Measurements from ENCODE around the gene ZG16.
"Not testable (repeated sequence)": the region's sequence is repeated elsewhere in the genome, so short reads cannot be mapped to it uniquely, and the experiment has no call there.

ZG16 gene

GRCh38 chr16:29742683-29743275 is 35.3 kb upstream of the ZG16 start:
- Histone ChIP-seq H3K4me1 (ENCODE audit: control insufficient read depth, low read depth, low read length) (no peaks in the 10 kb centered on the region), H3K9ac (ENCODE audit: low read length) (no peak overlapping the region), H3K27me3 (ENCODE audit: control insufficient read depth, insufficient read depth, low read length) (no peaks in the 10 kb centered on the region), H3K4me3 (ENCODE audit: low read length) (no peak overlapping the region), H3K27ac (ENCODE audit: low read length) (no peak overlapping the region), H3K9me3 (ENCODE audit: control insufficient read depth, low read depth, low read length) (no peaks in the 10 kb centered on the region), H3K36me3 (ENCODE audit: control insufficient read depth, low read depth, low read length) (peaks cover 3% of the 10 kb centered on the region)

DNA sequence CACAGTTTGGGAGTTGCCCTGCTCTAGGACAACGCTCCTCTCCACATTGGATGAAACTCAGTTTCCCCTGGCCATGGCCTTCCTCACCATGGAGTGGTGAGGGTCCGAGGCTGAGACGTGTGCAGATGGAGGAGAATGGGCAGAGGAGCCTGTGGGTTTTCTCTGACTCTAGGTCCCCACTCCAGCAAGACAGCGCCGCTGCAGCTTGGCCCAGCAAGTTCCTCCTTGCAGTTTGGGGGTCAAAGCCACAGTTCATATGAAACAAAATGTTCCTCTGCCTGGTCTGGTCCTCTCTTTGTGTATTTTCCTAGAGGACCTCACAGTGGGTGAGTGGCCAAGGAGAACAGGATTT is 34.6 kb upstream of the ZG16 start:
- no peaks in the 10 kb centered on the region for H3K4me1 ChIP-seq (ENCODE audit: control insufficient read depth, low read depth, low read length)
- H3K4me3 ChIP-seq (ENCODE audit: low read length): no peak overlapping the region
- H3K9ac ChIP-seq (ENCODE audit: low read length): no peak overlapping the region
- peaks cover 3% of the 10 kb centered on the region for H3K36me3 ChIP-seq (ENCODE audit: control insufficient read depth, low read depth, low read length)
- no peaks in the 10 kb centered on the region for H3K9me3 ChIP-seq (ENCODE audit: control insufficient read depth, low read depth, low read length)
- H3K27ac ChIP-seq (ENCODE audit: low read length): no peak overlapping the region
- H3K27me3 ChIP-seq (ENCODE audit: control insufficient read depth, insufficient read depth, low read length): no peaks in the 10 kb centered on the region

- H3K4me3 ChIP-seq (ENCODE audit: low read length): no peak overlapping the region
- H3K27ac ChIP-seq (ENCODE audit: low read length): no peak overlapping the region
- no peaks in the 10 kb centered on the region for H3K9me3 ChIP-seq (ENCODE audit: control insufficient read depth, low read depth, low read length)
- H3K36me3 ChIP-seq (ENCODE audit: control insufficient read depth, low read depth, low read length): peaks cover 3% of the 10 kb centered on the region
- no peaks in the 10 kb centered on the region for H3K4me1 ChIP-seq (ENCODE audit: control insufficient read depth, low read depth, low read length)
- no peak overlapping the region for H3K9ac ChIP-seq (ENCODE audit: low read length)
- H3K27me3 ChIP-seq (ENCODE audit: control insufficient read depth, insufficient read depth, low read length): no peaks in the 10 kb centered on the region
These were observed 34.1 kb upstream of the ZG16 start for GRCh38 chr16:29743827-29744531.

GRCh38 chr16:29744541-29745101 is 33.4 kb upstream of the ZG16 start:
- H3K9me3 ChIP-seq (ENCODE audit: control insufficient read depth, low read depth, low read length): no peaks in the 10 kb centered on the region
- H3K4me3 ChIP-seq (ENCODE audit: low read length): no peak overlapping the region
- no peaks in the 10 kb centered on the region for H3K27me3 ChIP-seq (ENCODE audit: control insufficient read depth, insufficient read depth, low read length)
- no peak overlapping the region for H3K9ac ChIP-seq (ENCODE audit: low read length)
- peaks cover 3% of the 10 kb centered on the region for H3K36me3 ChIP-seq (ENCODE audit: control insufficient read depth, low read depth, low read length)
- no peaks in the 10 kb centered on the region for H3K4me1 ChIP-seq (ENCODE audit: control insufficient read depth, low read depth, low read length)
- no peak overlapping the region for H3K27ac ChIP-seq (ENCODE audit: low read length)

DNA sequence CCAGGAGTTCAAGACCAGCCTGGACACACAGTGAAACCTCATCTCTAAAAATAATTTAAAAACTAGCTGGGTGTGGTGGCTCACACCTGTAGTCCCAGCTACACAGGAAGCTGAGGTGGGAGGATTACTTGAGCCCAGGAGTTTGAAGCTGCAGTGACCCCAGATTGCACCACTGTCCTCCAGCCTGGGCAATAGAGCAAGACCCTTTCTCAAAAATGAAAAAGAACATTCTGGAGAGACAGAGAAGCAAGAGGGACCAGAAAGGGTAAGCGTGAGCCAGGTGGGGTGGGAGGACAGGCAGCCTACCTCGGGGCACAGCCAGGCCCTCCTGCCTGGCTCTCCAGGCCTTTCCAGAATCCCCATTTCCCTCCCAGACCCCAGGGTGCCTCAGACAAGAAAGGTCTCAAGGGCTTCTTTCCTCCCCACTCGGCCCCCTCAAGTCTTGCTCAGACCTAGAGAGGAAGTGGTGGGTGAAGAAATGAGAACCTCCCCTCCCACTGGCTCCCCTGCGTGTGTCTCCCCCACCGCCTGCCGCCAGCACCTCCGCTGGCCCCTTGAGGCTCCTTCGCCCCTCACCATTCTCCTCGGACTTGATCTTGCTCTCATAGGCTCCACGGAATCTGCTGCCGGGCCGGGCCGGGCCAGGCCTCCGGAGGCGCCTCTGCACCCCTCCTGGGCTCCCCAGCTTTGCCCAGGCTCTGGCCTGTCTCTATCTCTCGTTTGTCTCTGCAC is 32.8 kb upstream of the ZG16 start:
- no peaks in the 10 kb centered on the region for H3K36me3 ChIP-seq (ENCODE audit: control insufficient read depth, low read depth, low read length)
- no peak overlapping the region for H3K4me3 ChIP-seq (ENCODE audit: low read length)
- H3K9ac ChIP-seq (ENCODE audit: low read length): no peak overlapping the region
- no peaks in the 10 kb centered on the region for H3K4me1 ChIP-seq (ENCODE audit: control insufficient read depth, low read depth, low read length)
- no peaks in the 10 kb centered on the region for H3K9me3 ChIP-seq (ENCODE audit: control insufficient read depth, low read depth, low read length)
- H3K27ac ChIP-seq (ENCODE audit: low read length): no peak overlapping the region
- H3K27me3 ChIP-seq (ENCODE audit: control insufficient read depth, insufficient read depth, low read length): no peaks in the 10 kb centered on the region

- Histone ChIP-seq H3K27me3 (ENCODE audit: control insufficient read depth, insufficient read depth, low read length) (no peaks in the 10 kb centered on the region), H3K9ac (ENCODE audit: low read length) (no peak within 1 kb of the TSS), H3K36me3 (ENCODE audit: control insufficient read depth, low read depth, low read length) (no peaks in the 10 kb centered on the region), H3K4me1 (ENCODE audit: control insufficient read depth, low read depth, low read length) (no peaks in the 10 kb centered on the region), H3K4me3 (ENCODE audit: low read length) (no peak within 1 kb of the TSS), H3K9me3 (ENCODE audit: control insufficient read depth, low read depth, low read length) (no peaks in the 10 kb centered on the region), H3K27ac (ENCODE audit: low read length) (no peak within 1 kb of the TSS)
These were observed 32.2 kb upstream of the ZG16 start, which contains the start of gene C16orf54 for GRCh38 chr16:29745853-29746345. C16orf54 (minus strand) TSS chr16:29745990; CDS start chr16:29744951, 1,039 bp downstream.

DNA sequence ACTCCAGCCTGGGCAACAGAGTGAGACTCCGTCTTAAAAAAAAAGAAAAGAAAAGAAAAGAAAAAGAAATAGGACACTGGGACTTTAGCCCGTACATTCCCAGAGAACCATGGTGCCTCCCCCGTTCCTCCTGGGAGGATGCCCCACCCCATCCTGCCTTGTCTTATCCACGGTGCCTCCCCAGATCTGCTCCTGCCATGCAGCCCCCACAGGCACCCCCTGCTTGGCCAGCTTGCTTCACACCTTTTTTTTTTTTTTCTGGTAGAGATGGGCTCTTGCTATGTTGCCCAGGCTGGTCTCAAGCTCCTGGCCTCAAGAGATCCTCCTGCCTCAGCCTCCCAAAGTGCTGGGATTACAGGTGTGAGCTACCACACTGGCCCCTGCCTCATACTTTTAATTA is 31.5 kb upstream of the ZG16 start:
- not testable (repeated sequence) for H3K4me1 ChIP-seq (ENCODE audit: control insufficient read depth, low read depth, low read length); H3K27ac ChIP-seq (ENCODE audit: low read length); H3K9ac ChIP-seq (ENCODE audit: low read length); H3K27me3 ChIP-seq (ENCODE audit: control insufficient read depth, insufficient read depth, low read length); H3K4me3 ChIP-seq (ENCODE audit: low read length); H3K9me3 ChIP-seq (ENCODE audit: control insufficient read depth, low read depth, low read length); H3K36me3 ChIP-seq (ENCODE audit: control insufficient read depth, low read depth, low read length)

GRCh38 chr16:29747947-29748759 is 29.9 kb upstream of the ZG16 start:
- H3K9me3 ChIP-seq (ENCODE audit: control insufficient read depth, low read depth, low read length): no peaks in the 10 kb centered on the region
- H3K9ac ChIP-seq (ENCODE audit: low read length): no peak overlapping the region
- H3K27me3 ChIP-seq (ENCODE audit: control insufficient read depth, insufficient read depth, low read length): no peaks in the 10 kb centered on the region
- no peak overlapping the region for H3K27ac ChIP-seq (ENCODE audit: low read length)
- no peak overlapping the region for H3K4me3 ChIP-seq (ENCODE audit: low read length)
- H3K36me3 ChIP-seq (ENCODE audit: control insufficient read depth, low read depth, low read length): no peaks in the 10 kb centered on the region
- H3K4me1 ChIP-seq (ENCODE audit: control insufficient read depth, low read depth, low read length): no peaks in the 10 kb centered on the region

DNA sequence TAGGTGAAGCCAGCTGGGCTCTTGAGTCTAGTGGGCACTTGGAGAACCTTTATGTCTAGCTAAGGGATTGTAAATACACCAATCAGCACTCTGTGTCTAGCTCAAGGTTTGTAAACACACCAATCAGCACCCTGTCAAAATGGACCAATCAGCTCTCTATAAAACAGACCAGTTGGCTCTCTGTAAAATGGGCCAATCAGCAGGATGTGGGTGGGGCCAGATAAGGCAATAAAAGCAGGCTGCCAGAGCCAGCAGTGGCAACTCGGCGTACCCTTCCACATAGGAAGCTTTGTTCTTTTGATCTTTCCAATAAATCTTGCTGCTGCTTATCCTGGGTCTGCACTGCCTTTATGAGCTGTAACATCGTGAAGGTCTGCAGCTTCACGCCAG is 29.3 kb upstream of the ZG16 start:
- H3K4me3 ChIP-seq (ENCODE audit: low read length); H3K27me3 ChIP-seq (ENCODE audit: control insufficient read depth, insufficient read depth, low read length); H3K36me3 ChIP-seq (ENCODE audit: control insufficient read depth, low read depth, low read length); H3K9me3 ChIP-seq (ENCODE audit: control insufficient read depth, low read depth, low read length); H3K4me1 ChIP-seq (ENCODE audit: control insufficient read depth, low read depth, low read length); H3K27ac ChIP-seq (ENCODE audit: low read length); H3K9ac ChIP-seq (ENCODE audit: low read length): not testable (repeated sequence)

DNA sequence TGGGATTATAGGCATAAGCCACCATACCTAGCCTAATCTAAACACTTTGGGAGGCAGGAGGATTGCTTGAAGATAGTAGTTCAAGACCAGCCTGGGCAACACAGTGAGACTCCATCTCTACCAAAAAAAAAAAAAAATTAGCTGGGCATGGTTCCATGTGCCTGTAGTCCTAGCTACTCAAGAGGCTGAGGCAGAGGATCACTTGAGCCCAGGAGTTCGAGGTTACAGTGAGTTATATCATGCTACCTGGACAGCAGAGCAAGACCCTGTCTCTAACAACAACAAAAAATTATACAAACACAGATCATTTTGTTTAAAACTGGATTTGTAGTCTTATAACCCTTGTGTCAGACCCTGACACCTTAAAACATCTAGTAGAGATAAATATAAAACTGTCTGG is 24.5 kb upstream of the ZG16 start:
- H3K9me3 ChIP-seq (ENCODE audit: control insufficient read depth, low read depth, low read length): no peaks in the 10 kb centered on the region
- no peaks in the 10 kb centered on the region for H3K36me3 ChIP-seq (ENCODE audit: control insufficient read depth, low read depth, low read length)
- H3K4me3 ChIP-seq (ENCODE audit: low read length): no peak overlapping the region
- H3K27me3 ChIP-seq (ENCODE audit: control insufficient read depth, insufficient read depth, low read length): no peaks in the 10 kb centered on the region
- H3K4me1 ChIP-seq (ENCODE audit: control insufficient read depth, low read depth, low read length): no peaks in the 10 kb centered on the region
- no peak overlapping the region for H3K9ac ChIP-seq (ENCODE audit: low read length)
- H3K27ac ChIP-seq (ENCODE audit: low read length): no peak overlapping the region

GRCh38 chr16:29756654-29757053 is 21.4 kb upstream of the ZG16 start:
- H3K9me3 ChIP-seq (ENCODE audit: control insufficient read depth, low read depth, low read length): no peaks in the 10 kb centered on the region
- no peaks in the 10 kb centered on the region for H3K4me1 ChIP-seq (ENCODE audit: control insufficient read depth, low read depth, low read length)
- H3K4me3 ChIP-seq (ENCODE audit: low read length): no peak overlapping the region
- H3K9ac ChIP-seq (ENCODE audit: low read length): no peak overlapping the region
- H3K27ac ChIP-seq (ENCODE audit: low read length): no peak overlapping the region
- H3K27me3 ChIP-seq (ENCODE audit: control insufficient read depth, insufficient read depth, low read length): no peaks in the 10 kb centered on the region
- H3K36me3 ChIP-seq (ENCODE audit: control insufficient read depth, low read depth, low read length): no peaks in the 10 kb centered on the region
